ENCODE results near the gene KCNJ15.
"Not testable (repeated sequence)": the region's sequence is repeated elsewhere in the genome, so short reads cannot be mapped to it uniquely, and the experiment has no call there.

The KCNJ15 gene

GRCh38 chr21:38256599-38257302, at the start of gene KCNJ15:
Gene KCNJ15, plus strand, starts transcription at chr21:38256991. Its CDS starts 42,271 bp downstream, at chr21:38299262.
- no peak for DNase-seq (ENCODE audit: low read depth)

- DNase-seq (ENCODE audit: low read depth) = no peak
These were observed 48.7 kb upstream of the KCNJ15 start for GRCh38 chr21:38208118-38208517.

GRCh38 chr21:38211321-38211720, 45.5 kb upstream of the KCNJ15 start:
- no peak for DNase-seq (ENCODE audit: low read depth)

- no peak for DNase-seq (ENCODE audit: low read depth)
These were observed 44.1 kb upstream of the KCNJ15 start for GRCh38 chr21:38212706-38213105.

GRCh38 chr21:38219049-38219628, 37.7 kb upstream of the KCNJ15 start:
- peak; percentile 30 for DNase-seq (ENCODE audit: low read depth)

GRCh38 chr21:38220270-38220737, 36.5 kb upstream of the KCNJ15 start:
- no peak for DNase-seq (ENCODE audit: low read depth)

GRCh38 chr21:38221594-38221993, 35.2 kb upstream of the KCNJ15 start:
- no peak for DNase-seq (ENCODE audit: low read depth)

GRCh38 chr21:38223893-38224540, 32.8 kb upstream of the KCNJ15 start:
- DNase-seq (ENCODE audit: low read depth) = no peak

GRCh38 chr21:38227401-38227800, 29.4 kb upstream of the KCNJ15 start:
- DNase-seq (ENCODE audit: low read depth) = no peak

- DNase-seq (ENCODE audit: low read depth) = no peak
These were observed 28.7 kb upstream of the KCNJ15 start for GRCh38 chr21:38228115-38228514.

GRCh38 chr21:38228537-38228936, 28.3 kb upstream of the KCNJ15 start:
- no peak for DNase-seq (ENCODE audit: low read depth)

- DNase-seq (ENCODE audit: low read depth) = no peak
These were observed 27.4 kb upstream of the KCNJ15 start for GRCh38 chr21:38229260-38229877.

- no peak for DNase-seq (ENCODE audit: low read depth)
These were observed 22.2 kb upstream of the KCNJ15 start for GRCh38 chr21:38234395-38235142.

- not testable (repeated sequence) for DNase-seq (ENCODE audit: low read depth)
These were observed 21.5 kb upstream of the KCNJ15 start for GRCh38 chr21:38235251-38235650.

- DNase-seq (ENCODE audit: low read depth) = no peak
These were observed 20.6 kb upstream of the KCNJ15 start for GRCh38 chr21:38236232-38236631.

- DNase-seq (ENCODE audit: low read depth) = no peak
These were observed 17.1 kb upstream of the KCNJ15 start for GRCh38 chr21:38239672-38240071.

- no peak for DNase-seq (ENCODE audit: low read depth)
These were observed 16.7 kb upstream of the KCNJ15 start for GRCh38 chr21:38240129-38240528.

GRCh38 chr21:38241029-38241740, 15.6 kb upstream of the KCNJ15 start:
- DNase-seq (ENCODE audit: low read depth) = no peak

GRCh38 chr21:38242061-38242460, 14.7 kb upstream of the KCNJ15 start:
- no peak for DNase-seq (ENCODE audit: low read depth)

GRCh38 chr21:38243732-38244406, 12.9 kb upstream of the KCNJ15 start:
- no peak for DNase-seq (ENCODE audit: low read depth)

GRCh38 chr21:38244407-38244787, 12.4 kb upstream of the KCNJ15 start:
- DNase-seq (ENCODE audit: low read depth) = no peak
